HK-2 (cell line): ENCODE measurements around the gene DAZAP1.
"Not testable (repeated sequence)": the region's sequence is repeated elsewhere in the genome, so short reads cannot be mapped to it uniquely, and the experiment has no call there.

Source experiments
- DNase-seq: peaks from one replicate; pipeline ENCODE4 v3.0.0-alpha.2; 2018; ENCODE audit not compliant: unreplicated experiment

DAZAP1 gene

GRCh38 chr19:1473085-1473851, 65.9 kb downstream of the DAZAP1 start:
- no peak for DNase-seq

GRCh38 chr19:1474011-1474764, 66.8 kb downstream of the DAZAP1 start:
- DNase-seq: no peak

DNA sequence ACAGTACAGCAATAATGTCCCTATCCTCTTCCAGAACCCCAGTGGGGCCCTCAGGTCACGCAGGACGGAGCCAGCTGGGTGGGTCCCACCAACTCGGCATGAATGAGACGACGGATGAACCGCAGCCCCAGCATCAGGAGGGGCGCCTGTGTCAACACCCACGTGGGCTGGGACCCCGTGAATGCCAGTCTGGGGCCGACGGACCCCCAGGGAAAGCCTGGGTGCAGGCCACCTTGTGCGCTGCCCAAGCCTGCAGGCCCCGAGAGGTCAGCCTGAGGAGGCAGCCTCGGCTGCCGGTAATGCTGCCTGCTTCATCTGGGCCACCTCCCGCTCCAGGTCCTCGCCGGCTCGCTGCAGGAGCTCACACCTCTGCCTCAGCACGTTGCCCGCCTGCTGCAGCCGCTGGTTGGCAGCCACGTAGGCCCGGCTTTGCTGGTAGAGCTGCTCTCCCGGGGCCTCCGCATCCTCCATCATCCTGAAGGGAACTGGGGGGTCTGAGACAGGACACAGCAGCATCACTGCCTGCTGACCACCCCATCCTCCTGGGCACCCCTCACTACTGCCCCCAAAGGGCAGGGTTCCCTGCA, 67.5 kb downstream of the DAZAP1 start:
- no peak for DNase-seq

DNA sequence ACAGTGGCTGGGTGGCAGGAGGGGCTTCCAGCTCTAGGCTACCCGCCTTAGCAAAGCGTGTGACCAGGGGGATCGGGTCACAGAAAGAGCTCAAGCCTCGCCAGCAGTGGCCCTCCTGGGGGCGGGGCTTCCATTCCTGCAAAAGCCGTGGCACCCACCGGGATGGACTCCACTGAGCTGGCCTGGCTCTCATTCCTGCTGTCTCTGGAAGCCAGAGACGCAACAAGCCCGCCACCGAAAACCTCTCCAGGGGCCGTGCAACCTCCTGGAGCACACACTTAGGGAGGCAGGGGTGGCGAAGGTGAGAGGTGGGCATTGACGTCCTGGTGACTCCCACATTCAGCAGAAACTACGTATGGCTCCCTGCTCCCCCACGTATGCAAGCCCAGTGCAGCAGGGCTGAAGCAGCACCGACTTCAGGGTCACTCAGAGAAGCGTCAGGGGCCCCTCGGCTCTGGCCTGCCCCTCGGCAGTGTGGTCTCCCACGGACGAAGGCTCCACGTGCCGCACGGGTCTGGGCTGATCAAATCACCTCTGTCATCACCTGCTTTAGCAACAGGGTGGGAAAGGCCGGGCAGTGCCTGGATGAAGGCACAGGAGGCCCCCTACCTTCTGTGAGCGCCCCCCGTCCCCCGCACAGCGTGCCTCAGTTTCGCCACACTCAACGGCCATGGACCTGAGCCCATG, 68.5 kb downstream of the DAZAP1 start:
- DNase-seq: no peak

- DNase-seq: not testable (repeated sequence)
Measured at GRCh38 chr19:1477056-1477455, 69.7 kb downstream of the DAZAP1 start.

DNA sequence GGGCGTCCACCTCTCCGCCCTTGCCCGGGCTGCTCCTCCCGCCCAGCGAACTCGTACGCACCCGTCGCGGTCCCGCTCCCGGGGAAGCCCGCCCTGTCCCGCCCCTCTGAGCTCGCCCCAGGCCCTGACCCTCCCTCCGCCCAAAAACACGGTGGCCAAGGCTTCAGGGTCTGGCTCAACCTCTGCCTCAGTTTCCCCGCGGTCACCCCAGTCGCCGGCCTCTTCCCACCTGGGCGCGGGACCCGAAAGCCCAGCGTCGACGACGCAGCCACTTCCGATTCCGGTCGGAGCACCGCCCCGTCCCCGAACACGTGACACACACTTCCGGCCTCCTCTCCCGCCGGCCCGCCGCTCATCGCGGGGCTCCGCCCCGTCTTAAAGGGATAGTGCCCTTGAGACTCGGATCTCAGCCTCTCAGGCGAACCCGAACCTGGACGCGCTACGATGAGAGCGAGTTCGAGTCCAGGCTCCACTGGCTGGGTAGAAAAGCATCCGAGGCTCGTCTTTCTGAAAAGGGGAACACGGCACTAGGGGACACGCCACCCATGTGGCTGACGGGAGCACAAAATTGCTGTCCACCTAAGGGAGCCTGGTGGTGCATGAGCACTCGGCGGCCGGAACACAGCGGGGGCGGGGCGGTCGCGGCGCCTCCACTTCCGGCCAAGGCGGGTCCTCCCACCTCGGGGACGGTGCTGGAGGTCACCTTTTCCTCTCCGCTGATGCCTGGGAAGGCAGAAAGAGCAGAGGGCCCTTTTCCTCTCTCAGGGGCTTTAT, 71.7 kb downstream of the DAZAP1 start, which contains the start of gene C19orf25:
TSS of gene C19orf25 (minus strand) at position 282 of the 774 bp plus-strand sequence. CDS start 312 bp downstream, outside the sequence.
- peak; percentile 93 for DNase-seq

DNA sequence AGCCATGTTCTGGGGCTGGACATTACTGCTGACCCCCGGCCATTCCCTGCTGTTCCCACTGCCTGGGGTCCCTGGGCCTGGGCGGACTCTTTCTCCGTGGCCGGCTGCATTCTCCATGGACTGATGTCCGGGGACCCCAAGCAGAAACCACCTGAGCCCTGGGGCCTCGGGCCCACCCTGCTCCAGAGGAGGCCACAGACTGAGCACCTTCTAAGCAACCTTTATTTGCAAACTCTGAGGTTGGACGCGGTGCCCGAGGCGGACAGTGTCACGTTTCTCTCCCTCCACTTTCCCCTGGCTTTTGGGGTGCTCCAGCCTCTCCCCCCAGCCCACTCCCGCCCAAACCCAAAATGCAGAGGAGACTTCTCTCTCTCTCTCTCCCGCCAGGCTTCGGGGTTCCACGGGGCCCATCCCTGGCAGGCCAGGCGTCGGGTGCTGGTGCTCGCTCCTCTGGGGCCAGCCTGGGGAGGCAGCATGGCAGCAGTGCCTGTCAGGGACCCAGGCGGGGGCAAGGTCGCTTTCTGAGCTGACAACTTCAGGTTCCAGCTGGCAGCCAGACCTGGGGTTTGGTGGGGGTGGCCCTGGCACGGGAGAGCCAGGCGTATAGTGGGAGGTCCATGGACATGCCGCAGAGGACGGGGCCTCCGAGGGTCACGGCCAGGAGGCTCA, 74.0 kb downstream of the DAZAP1 start:
- DNase-seq: no peak

DNA sequence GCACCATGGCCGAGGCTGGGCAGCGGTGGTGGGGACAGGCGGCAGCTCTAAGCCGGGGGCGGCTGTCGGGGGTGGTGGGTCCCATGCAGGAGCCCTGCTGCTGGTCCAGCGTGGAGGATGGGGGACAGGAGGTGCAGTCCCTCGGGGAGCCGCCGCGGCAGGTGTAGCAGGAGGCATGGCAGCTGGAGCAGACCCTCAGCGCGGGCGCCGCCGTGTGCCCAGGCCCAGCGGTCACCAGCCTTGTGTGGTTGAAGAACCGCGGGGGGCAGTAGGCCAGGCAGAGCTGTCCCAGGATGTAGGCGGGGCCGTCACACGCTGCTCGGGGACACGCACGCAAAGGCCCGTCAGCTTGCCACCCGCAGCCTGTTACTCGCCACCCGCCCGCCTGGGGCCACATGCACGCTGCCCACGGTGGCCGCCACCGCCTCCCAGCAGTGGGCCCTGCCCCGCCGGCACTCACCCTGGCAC, 74.5 kb downstream of the DAZAP1 start:
- no peak for DNase-seq

DNA sequence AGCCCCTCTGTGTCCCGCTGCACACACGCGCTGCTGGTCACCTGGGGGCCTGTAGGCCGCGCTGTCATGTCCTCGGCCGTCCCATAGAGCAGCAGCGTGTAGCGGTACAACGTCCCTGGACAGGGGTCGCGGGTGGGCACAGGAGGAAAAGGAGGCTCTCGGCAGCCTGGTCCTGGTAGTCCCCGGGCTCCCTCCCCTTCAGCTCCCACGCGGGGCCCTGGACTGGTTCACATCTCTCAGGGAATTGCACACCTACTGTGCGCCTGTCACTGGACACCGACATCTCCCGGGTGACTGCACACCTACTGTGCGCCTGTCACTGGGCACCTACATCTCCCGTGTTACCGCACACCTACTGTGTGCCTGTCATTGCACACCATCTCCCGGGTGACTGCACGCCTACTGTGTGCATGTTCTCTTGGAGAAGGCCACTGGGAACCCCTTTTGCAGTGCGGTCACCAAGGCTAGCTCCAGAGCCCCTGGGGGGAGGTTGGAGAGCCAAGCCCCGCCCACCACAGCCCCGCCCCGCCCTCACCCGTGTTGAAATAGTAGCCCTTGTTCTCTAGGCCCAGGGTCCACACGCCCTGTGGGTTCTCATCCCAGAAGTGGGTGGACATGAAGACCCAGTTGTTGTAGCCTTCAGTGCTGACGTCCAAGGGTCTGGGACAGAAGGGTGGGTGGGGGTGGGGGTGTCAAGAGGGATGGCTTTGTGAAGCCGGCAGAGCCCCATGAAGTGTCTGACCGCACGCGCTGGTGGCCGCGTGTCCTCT, 75.2 kb downstream of the DAZAP1 start:
- DNase-seq: no peak

DNA sequence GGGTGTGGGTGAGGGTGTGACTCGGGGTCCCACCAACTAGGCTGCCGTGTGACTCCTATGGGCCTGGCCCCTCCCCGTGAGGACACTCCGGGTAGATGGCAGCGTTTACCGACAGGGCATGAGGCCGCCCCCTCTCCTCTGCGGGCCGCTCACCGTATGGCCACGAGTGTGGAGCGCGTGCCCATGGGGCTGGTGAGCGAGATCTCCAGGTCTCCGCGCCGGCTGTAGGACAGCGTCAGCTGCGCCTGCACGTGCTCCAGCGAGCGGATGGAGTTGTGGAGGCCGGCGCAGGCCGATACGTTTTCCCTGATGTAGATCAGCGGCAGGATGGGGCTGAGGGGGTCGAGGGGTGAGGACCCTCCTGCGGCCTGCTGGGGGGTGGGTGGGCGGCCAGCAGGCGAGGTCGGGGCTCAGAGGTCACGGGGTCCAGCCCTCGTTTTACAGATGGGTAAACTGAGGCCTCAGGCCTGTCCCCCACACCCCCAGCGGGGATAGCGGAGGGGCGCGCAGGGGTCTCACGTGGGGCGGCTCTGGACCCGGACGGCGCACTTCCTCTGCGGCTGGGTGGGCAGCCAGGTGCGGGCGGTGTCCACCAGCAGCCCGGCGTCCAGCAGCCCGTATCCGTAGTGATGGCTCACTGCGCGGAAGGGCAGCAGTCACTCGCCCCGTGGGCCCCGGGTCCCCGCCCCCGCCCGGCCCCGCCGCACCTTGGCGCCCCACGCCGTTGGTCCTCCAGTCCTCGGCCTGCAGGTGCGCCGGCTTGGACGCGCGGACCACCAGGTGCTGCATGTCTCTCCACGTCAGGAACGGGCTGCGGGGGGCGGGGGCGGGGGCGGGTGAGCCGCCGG, 76.0 kb downstream of the DAZAP1 start:
- DNase-seq: no peak

GRCh38 chr19:1483979-1484428, 76.6 kb downstream of the DAZAP1 start:
- no peak for DNase-seq
